ENCODE measurements around the gene SCAI. TPM values are rescaled to one million over a fixed set of nuclear protein-coding genes. Genes with fewer than 3 reads are reported as not detected.
A peak's percentile ranks its signal among the peaks of the same experiment; 100 is the strongest.
"Not testable (repeated sequence)": the region's sequence is repeated elsewhere in the genome, so short reads cannot be mapped to it uniquely, and the experiment has no call there.

Gene SCAI
- total RNA-seq, 2 donors from 2014 or later = 6.7 to 7.6 TPM

DNA sequence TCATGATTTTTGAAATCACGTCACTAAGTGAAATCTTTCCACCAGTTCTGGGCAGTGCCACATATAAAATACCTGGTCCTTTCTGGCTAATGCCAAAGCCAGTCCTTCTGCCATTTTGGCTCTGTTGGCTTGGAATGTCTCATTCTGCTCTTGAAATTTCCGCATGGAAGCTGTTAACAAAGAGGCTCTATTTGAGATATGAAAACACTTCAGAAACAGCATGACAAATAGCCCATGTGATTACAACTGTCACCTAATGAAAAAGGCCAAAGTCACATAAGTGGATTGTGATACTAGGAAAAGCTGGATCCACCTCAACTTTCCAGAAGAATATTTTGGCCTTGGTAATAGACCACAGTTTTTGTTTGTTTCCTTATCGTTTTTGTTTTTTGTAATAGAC is 215.2 kb downstream of the SCAI start:
- no peak for TF ChIP-seq POLR2A (IDR thresholded peaks at IDR 0.05)
- TF ChIP-seq, protein P1, sequence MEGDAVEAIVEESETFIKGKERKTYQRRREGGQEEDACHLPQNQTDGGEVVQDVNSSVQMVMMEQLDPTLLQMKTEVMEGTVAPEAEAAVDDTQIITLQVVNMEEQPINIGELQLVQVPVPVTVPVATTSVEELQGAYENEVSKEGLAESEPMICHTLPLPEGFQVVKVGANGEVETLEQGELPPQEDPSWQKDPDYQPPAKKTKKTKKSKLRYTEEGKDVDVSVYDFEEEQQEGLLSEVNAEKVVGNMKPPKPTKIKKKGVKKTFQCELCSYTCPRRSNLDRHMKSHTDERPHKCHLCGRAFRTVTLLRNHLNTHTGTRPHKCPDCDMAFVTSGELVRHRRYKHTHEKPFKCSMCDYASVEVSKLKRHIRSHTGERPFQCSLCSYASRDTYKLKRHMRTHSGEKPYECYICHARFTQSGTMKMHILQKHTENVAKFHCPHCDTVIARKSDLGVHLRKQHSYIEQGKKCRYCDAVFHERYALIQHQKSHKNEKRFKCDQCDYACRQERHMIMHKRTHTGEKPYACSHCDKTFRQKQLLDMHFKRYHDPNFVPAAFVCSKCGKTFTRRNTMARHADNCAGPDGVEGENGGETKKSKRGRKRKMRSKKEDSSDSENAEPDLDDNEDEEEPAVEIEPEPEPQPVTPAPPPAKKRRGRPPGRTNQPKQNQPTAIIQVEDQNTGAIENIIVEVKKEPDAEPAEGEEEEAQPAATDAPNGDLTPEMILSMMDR (IDR thresholded peaks at IDR 0.05) = no peak
- WGBS, 2 donors = 70 to 72% methylated on average over 3 of the region's 3 CpGs
- Histone ChIP-seq H3K9me3 (no peaks in the 10 kb centered on the region), H3K27ac (no peak overlapping the region), H3K4me1 (no peaks in the 10 kb centered on the region), H3K27me3 (no peaks in the 10 kb centered on the region), H3K36me3 (replicated peaks in 1 of 2; ENCODE audit: insufficient read depth in 1 of 2, low read depth in 2 of 2) (peaks cover 0 to 14% of the 10 kb centered on the region in 2 donors), H3K4me3 (no peak overlapping the region)
- ATAC-seq = no peak
- DNase-seq = no peak
- intact Hi-C loops (cut with DNase I) = no loop called here

DNA sequence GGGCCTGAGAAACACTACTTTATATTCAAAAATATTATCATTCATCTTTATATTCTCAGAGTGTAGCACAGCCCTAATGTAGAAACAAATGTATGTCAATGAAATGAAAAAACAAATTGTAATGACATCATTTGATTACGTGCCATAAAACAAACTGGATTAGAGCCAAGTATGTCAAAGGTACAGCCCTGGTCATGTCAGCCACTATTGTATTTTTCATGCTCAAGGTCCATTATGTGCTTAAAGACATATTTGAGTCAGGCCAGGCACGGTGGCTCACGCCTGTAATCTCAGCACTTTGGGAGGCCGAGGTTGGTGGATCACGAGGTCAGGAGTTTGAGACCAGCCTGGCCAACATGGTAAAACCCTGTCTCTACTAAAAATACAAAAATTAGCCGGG is 222.9 kb downstream of the SCAI start:
- intact Hi-C loops (cut with DNase I); H3K27me3 ChIP-seq; H3K27ac ChIP-seq; H3K9me3 ChIP-seq; H3K4me3 ChIP-seq; H3K4me1 ChIP-seq: not testable (repeated sequence)
- WGBS, 2 donors = 63 to 66% methylated on average over 6 of the region's 6 CpGs
- peak; percentile 82 for ATAC-seq
- H3K36me3 ChIP-seq (replicated peaks in 1 of 2; ENCODE audit: insufficient read depth in 1 of 2, low read depth in 2 of 2) = peaks cover 0 to 11% of the 10 kb centered on the region in 2 donors
- peak; percentile 20 to 29 (median 26) for DNase-seq

DNA sequence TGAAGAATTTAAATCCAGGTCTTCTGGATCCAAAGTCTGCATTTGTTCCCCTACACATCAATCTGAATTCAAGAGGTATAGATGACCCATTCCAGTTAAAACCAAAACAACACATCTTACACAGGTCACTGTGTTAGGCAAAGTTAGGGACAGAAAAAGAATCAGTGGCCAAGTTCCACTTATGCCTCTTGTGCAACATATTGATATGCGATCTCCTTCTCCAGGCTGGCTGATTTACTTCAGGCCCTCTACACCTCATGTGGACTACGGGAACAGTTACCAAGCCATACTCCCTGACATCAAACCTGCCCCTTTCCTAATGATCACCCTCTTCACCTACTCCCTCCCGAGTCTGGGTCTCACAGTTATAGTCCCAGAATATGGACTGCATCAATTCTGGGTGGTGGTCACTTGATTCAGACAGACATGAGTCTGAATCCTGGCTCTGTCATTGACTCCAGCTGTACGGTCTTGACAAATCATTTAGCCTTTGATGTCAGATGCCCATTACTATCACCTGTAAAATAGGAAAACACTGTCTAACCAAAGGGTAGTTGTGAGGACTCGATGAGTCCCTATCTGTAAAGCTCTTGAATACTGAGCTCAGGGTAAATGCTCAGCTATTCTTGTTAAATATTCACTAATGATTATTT is 228.4 kb downstream of the SCAI start:
- H3K9me3 ChIP-seq = no peaks in the 10 kb centered on the region
- TF ChIP-seq, protein P1 (IDR thresholded peaks at IDR 0.05) = no peak
- no peak for TF ChIP-seq POLR2A (IDR thresholded peaks at IDR 0.05)
- H3K27me3 ChIP-seq = no peaks in the 10 kb centered on the region
- H3K4me1 ChIP-seq = no peaks in the 10 kb centered on the region
- WGBS, 2 donors = 95 to 97% methylated on average over 5 of the region's 5 CpGs
- DNase-seq (no peak), ATAC-seq (no peak)
- H3K36me3 ChIP-seq (replicated peaks in 1 of 2; ENCODE audit: insufficient read depth in 1 of 2, low read depth in 2 of 2) = peaks cover 0 to 21% of the 10 kb centered on the region in 2 donors
- H3K27ac ChIP-seq = no peak overlapping the region
- H3K4me3 ChIP-seq = no peak overlapping the region
- intact Hi-C loops (cut with DNase I) = no loop called here

DNA sequence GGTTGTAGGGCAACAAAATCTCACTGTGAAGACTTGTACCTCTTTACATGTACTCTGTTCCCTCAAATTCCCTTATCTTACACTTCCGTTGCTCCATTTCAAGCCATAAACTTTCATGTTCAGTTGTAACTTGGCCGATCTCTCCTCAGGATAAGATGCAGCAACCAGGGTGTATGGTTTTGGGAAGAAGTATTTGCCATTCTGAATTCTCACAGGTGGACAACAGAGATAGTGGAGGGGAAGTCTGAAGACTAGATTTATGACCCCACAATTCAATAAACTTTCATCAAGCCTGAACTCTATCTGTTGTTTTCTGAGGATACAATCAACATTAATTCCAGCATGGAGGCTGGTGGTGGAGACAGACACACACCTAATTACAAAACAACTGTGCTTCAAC is 229.9 kb downstream of the SCAI start:
- 95% methylated on average over 2 of the region's 2 CpGs for WGBS, 2 donors
- H3K36me3 ChIP-seq (replicated peaks in 1 of 2; ENCODE audit: insufficient read depth in 1 of 2, low read depth in 2 of 2) = peaks cover 0 to 13% of the 10 kb centered on the region in 2 donors
- TF ChIP-seq, protein P1 (IDR thresholded peaks at IDR 0.05) = no peak
- no peak for TF ChIP-seq POLR2A (IDR thresholded peaks at IDR 0.05)
- H3K4me3 ChIP-seq = no peak overlapping the region
- H3K27ac ChIP-seq = no peak overlapping the region
- DNase-seq (no peak), ATAC-seq (no peak)
- no peaks in the 10 kb centered on the region for H3K9me3 ChIP-seq
- intact Hi-C loops (cut with DNase I) = no loop called here
- peaks cover 7% of the 10 kb centered on the region for H3K4me1 ChIP-seq
- no peaks in the 10 kb centered on the region for H3K27me3 ChIP-seq

DNA sequence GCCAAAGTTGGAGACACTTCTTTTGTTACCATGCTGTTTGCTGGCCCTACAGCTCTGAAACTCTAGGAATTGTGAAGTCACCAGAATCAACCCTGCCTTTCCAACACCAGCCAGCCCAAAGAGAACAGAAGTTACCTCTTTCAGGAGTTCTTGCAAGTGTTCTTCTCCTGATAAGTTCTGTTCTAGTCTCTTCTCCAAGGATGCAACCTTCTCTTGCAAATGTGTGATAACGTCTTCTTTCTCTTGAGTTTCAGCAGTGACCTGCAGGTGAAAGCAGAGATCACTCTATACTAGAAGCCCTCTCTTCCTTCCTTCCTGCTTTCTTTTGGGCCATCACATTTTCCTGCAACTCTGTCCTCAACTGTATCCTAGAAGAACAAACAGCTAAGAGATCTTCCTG is 231.6 kb downstream of the SCAI start:
- intact Hi-C loops (cut with DNase I) = no loop called here

More for the DNA sequence above, 231.6 kb downstream of the SCAI start:
- WGBS, 2 donors = 90 to 92% methylated on average over 1 of the region's 1 CpG
- Histone ChIP-seq H3K27me3 (no peaks in the 10 kb centered on the region), H3K4me3 (no peak overlapping the region), H3K27ac (no peak overlapping the region), H3K36me3 (replicated peaks in 1 of 2; ENCODE audit: insufficient read depth in 1 of 2, low read depth in 2 of 2) (peaks cover 0 to 12% of the 10 kb centered on the region in 2 donors), H3K4me1 (peaks cover 21% of the 10 kb centered on the region), H3K9me3 (no peaks in the 10 kb centered on the region)
- ATAC-seq (no peak), DNase-seq (no peak)
- TF ChIP-seq POLR2A (IDR thresholded peaks at IDR 0.05) = no peak
- TF ChIP-seq, protein P1 (IDR thresholded peaks at IDR 0.05) = no peak
